HCT116 (cell line): ENCODE results near the gene ENPP3. TPM values are rescaled to one million over a fixed set of nuclear protein-coding genes. Genes with fewer than 3 reads are reported as not detected.
A peak's percentile ranks its signal among the peaks of the same experiment; 100 is the strongest.

Experiments used
- ATAC-seq: fragments of 200-7000 bp; cut with Tn5 transposase; 2 replicates; pipeline ENCODE4 v1.9.1; 2020; ENCODE audit warnings: mild to moderate bottlenecking, moderate library complexity
- BruUV-seq: library from RNA; stranded (reverse); fragments of 400-500 nt; replicated peaks from 2 replicates; lab custom pipeline; 2021; lab: Mats Ljungman, UMichigan
- CTCF ChIA-PET: fragments of 300-600 bp; sonication (Branson Sonifier 250); formaldehyde crosslinking; loops from one replicate; lab custom pipeline; 2021; ENCODE audit warnings: antibody characterized with exemption; lab: Charles Lee
- POLR2A ChIA-PET: fragments of 300-600, 350-600 bp; sonication (Branson Sonifier 250); formaldehyde crosslinking; loops from one replicate; lab custom pipeline; 2021; ENCODE audit warnings: antibody characterized with exemption; lab: Charles Lee
- RAD21 ChIA-PET, 2 experiments: fragments of 300-600 bp; sonication (Branson Sonifier 250); formaldehyde crosslinking; loops; one replicate each; lab custom pipeline; 2023; ENCODE audit warnings: low total read pairs in 2 of 2; ENCODE audit not compliant: uncharacterized antibody in 2 of 2, unreplicated experiment in 2 of 2, low non-redundant PET in 1 of 2; lab: Charles Lee
- DNase-seq: peaks from one replicate; pipeline ENCODE4 v3.0.0-alpha.2; 2010; ENCODE audit warnings: low read depth, low spot score
- H2AFZ ChIP-seq: fragments of 200-600 bp; shearing (Covaris generic), sonication (generic); 2 replicates; pipeline ENCODE4 v1.6.1; 2017; ENCODE audit warnings: low read depth, mixed run types, mixed read lengths, antibody characterized with exemption, low read length; ENCODE audit not compliant: poor library complexity, severe bottlenecking
- H3K27ac ChIP-seq: 2 replicates; pipeline ENCODE4 v1.5.1; 2012; ENCODE audit warnings: low read depth, low read length
- H3K27me3 ChIP-seq: fragments of 200-600 bp; sonication (generic); 2 replicates; pipeline ENCODE4 v1.6.1; 2016; ENCODE audit warnings: mixed run types, low read length, mixed read lengths; ENCODE audit not compliant: insufficient read depth
- H3K36me3 ChIP-seq, 2 experiments: fragments of 200-500 bp in 1 of 2; fragments of 200-600 bp in 1 of 2; sonication (Bioruptor generic) in 1 of 2; sonication (generic) in 1 of 2; 2 replicates each; pipeline versions ENCODE4 v1.5.1 to v1.6.1; 2014 to 2016; ENCODE audit warnings: low read length in 2 of 2, inconsistent platforms in 1 of 2, mixed read lengths in 1 of 2, mixed run types in 1 of 2; ENCODE audit not compliant: insufficient read depth in 2 of 2, control insufficient read depth in 1 of 2
- H3K4me1 ChIP-seq, 2 experiments: fragments of 200-600 bp in 1 of 2; sonication (generic) in 1 of 2; 2 replicates each; pipeline versions ENCODE4 v1.5.1 to v1.6.1; 2012 to 2017; ENCODE audit warnings: low read length in 2 of 2, inconsistent platforms in 1 of 2, mild to moderate bottlenecking in 1 of 2, mixed read lengths in 1 of 2, mixed run types in 1 of 2, moderate library complexity in 1 of 2; ENCODE audit not compliant: insufficient read depth in 2 of 2, control insufficient read depth in 1 of 2
- H3K4me2 ChIP-seq: fragments of 200-600 bp; sonication (generic); 2 replicates; pipeline ENCODE4 v1.6.1; 2017; ENCODE audit warnings: mixed run types, low read length, mixed read lengths
- H3K4me3 ChIP-seq, 2 experiments: fragments of 200-600 bp in 1 of 2; sonication (generic) in 1 of 2; replicated peaks in 1 of 2; 2 replicates each; pipeline ENCODE4 v1.5.1; 2011 to 2016; ENCODE audit warnings: low read length in 2 of 2, control low read depth in 1 of 2, low read depth in 1 of 2, mild to moderate bottlenecking in 1 of 2, mixed read lengths in 1 of 2, mixed run types in 1 of 2
- H3K79me2 ChIP-seq: fragments of 200-600 bp; sonication (generic); 2 replicates; pipeline ENCODE4 v1.6.1; 2017; ENCODE audit warnings: mild to moderate bottlenecking, mixed run types, low read length, moderate library complexity, mixed read lengths; ENCODE audit not compliant: insufficient read depth
- H3K9ac ChIP-seq: fragments of 200-600 bp; sonication (generic); 2 replicates; pipeline ENCODE4 v1.6.1; 2016; ENCODE audit warnings: low read length, mixed read lengths
- H3K9me2 ChIP-seq: fragments of 200-600 bp; sonication (generic), shearing (Covaris generic); 2 replicates; pipeline ENCODE4 v1.6.1; 2017; ENCODE audit warnings: mixed run types, mild to moderate bottlenecking, moderate library complexity; ENCODE audit not compliant: insufficient read depth
- H3K9me3 ChIP-seq, 2 experiments: fragments of 200-500 bp in 1 of 2; fragments of 200-600 bp in 1 of 2; sonication (Bioruptor generic) in 1 of 2; sonication (generic) in 1 of 2; 2 replicates each; pipeline ENCODE4 v1.6.1; 2014 to 2017; ENCODE audit warnings: low read length in 2 of 2, mixed read lengths in 2 of 2, inconsistent platforms in 1 of 2, low read depth in 1 of 2, mild to moderate bottlenecking in 1 of 2, mixed run types in 1 of 2, moderate library complexity in 1 of 2; ENCODE audit not compliant: control insufficient read depth in 1 of 2, insufficient read depth in 1 of 2
- H4K20me1 ChIP-seq: fragments of 200-600 bp; sonication (generic), shearing (Covaris generic); 2 replicates; pipeline ENCODE4 v1.6.1; 2017; ENCODE audit warnings: mixed run types, mild to moderate bottlenecking, moderate library complexity; ENCODE audit not compliant: insufficient read depth
- ATF3 ChIP-seq: IDR thresholded peaks from 2 replicates; pipeline ENCODE4 v1.6.1; 2012
- CBX3 ChIP-seq: IDR thresholded peaks from 2 replicates; pipeline ENCODE4 v1.6.1; 2012; ENCODE audit warnings: low read depth
- CEBPB ChIP-seq: IDR thresholded peaks from 2 replicates; pipeline ENCODE4 v1.6.1; 2012; ENCODE audit warnings: low read depth
- CTCF ChIP-seq, 3 experiments: fragments of 200-600 bp in 1 of 3; sonication (generic) in 1 of 3; IDR thresholded peaks in 2 of 3; conservative IDR thresholded peaks in 1 of 3; 2 replicates each; pipeline ENCODE4 v1.5.1; 2012 to 2017; ENCODE audit warnings: low read depth in 2 of 3, low read length in 2 of 3, antibody characterized with exemption in 1 of 3, borderline replicate concordance in 1 of 3, control low read depth in 1 of 3, mild to moderate bottlenecking in 1 of 3, mixed read lengths in 1 of 3, mixed run types in 1 of 3, moderate library complexity in 1 of 3; ENCODE audit not compliant: insufficient read depth in 1 of 3
- EGR1 ChIP-seq: IDR thresholded peaks from 2 replicates; pipeline ENCODE4 v1.6.1; 2012; ENCODE audit warnings: low read depth
- EZH2 ChIP-seq: fragments of 200-600 bp; sonication (generic); IDR thresholded peaks from 2 replicates; pipeline ENCODE4 v1.6.1; 2017; ENCODE audit warnings: antibody characterized with exemption, mixed run types
- FOSL1 ChIP-seq: IDR thresholded peaks from 2 replicates; pipeline ENCODE4 v1.6.1; 2012; ENCODE audit warnings: low read depth
- MAX ChIP-seq: IDR thresholded peaks from 2 replicates; pipeline ENCODE4 v1.6.1; 2012
- POLR2A ChIP-seq: IDR thresholded peaks from 2 replicates; pipeline ENCODE4 v1.7.0; 2011; ENCODE audit warnings: borderline replicate concordance; ENCODE audit not compliant: insufficient read depth, insufficient read length; ENCODE audit errors: extremely low read depth
- POLR2AphosphoS5 ChIP-seq: IDR thresholded peaks from 2 replicates; pipeline ENCODE4 v1.6.1; 2011; ENCODE audit warnings: mild to moderate bottlenecking, low read depth, low read length, moderate library complexity
- SIN3A ChIP-seq: IDR thresholded peaks from 2 replicates; pipeline ENCODE4 v1.6.1; 2012; ENCODE audit warnings: low read depth
- SP1 ChIP-seq: IDR thresholded peaks from 2 replicates; pipeline ENCODE4 v1.6.1; 2012; ENCODE audit warnings: low read depth
- YY1 ChIP-seq: IDR thresholded peaks from 2 replicates; pipeline ENCODE4 v1.6.1; 2011; ENCODE audit warnings: low read length, low read depth, moderate library complexity, mild to moderate bottlenecking; ENCODE audit not compliant: insufficient replicate concordance; ENCODE audit errors: extremely low read depth
- ZFX ChIP-seq: fragments of 450-650 bp; IDR thresholded peaks from 2 replicates; pipeline ENCODE4 v1.6.1; 2017
- ZNF274 ChIP-seq: fragments of 200-500 bp; sonication (Bioruptor generic); IDR thresholded peaks from 2 replicates; pipeline ENCODE4 v1.6.1; 2014; ENCODE audit warnings: mild to moderate bottlenecking, low read depth, low read length, inconsistent platforms
- intact Hi-C: fragments of 100-400 bp; cut with micrococcal nuclease; formaldehyde crosslinking; loops from 2 replicates; pipeline ENCODE4 v1.10.0; 2022
- total RNA-seq: library from RNA; stranded (reverse); gene quantifications from one replicate; pipeline ENCODE4 v1.2.1, GENCODE V29; 2021; ENCODE audit not compliant: unreplicated experiment

ENPP3 gene
- total RNA-seq, 1 experiment from 2014 or later: 0.15 TPM

- BruUV-seq: no TSS peak
- RAD21 ChIA-PET: interaction anchor here in 1 of 2 experiments (0.6 kb wide), 1 partner anchor 712 kb away, joined by 6 read pairs; no protein-coding TSS in a partner anchor
- H3K4me2 ChIP-seq: no peak overlapping the region
- no peak overlapping the region for H3K9ac ChIP-seq
- intact Hi-C loops: no loop called here
- H3K27me3 ChIP-seq: no peaks in the 10 kb centered on the region
- H3K4me3 ChIP-seq: no peak overlapping the region
- ATAC-seq (peak; percentile 64; the same call in 1 of the 2 replicates), DNase-seq (no peak)
- no peaks in the 10 kb centered on the region for H3K9me3 ChIP-seq
- CTCF ChIA-PET: interaction anchor here (0.7 kb wide), 1 partner anchor 10 kb away, joined by 5 read pairs; no protein-coding TSS in a partner anchor
- no peaks in the 10 kb centered on the region for H3K9me2 ChIP-seq
- no peaks in the 10 kb centered on the region for H4K20me1 ChIP-seq
- POLR2A ChIA-PET: no interaction called here
- no peaks in the 10 kb centered on the region for H3K4me1 ChIP-seq
- H3K36me3 ChIP-seq: peaks cover 21 to 42% of the 10 kb centered on the region in 2 experiments
- peak in 2 of 3 experiments; percentile 40 to 52; a peak in 3 of 6 replicates for TF ChIP-seq CTCF (IDR thresholded peaks at IDR 0.05 in 2 of 3, conservative IDR thresholded peaks at IDR 0.05 in 1 of 3; ENCODE audit: borderline replicate concordance in 1 of 3, insufficient read depth in 1 of 3, low read depth in 2 of 3, low read length in 2 of 3)
- TF ChIP-seq ATF3: no peak
- no peak overlapping the region for H3K27ac ChIP-seq
- H2AFZ ChIP-seq: no peak overlapping the region
- no peaks in the 10 kb centered on the region for H3K79me2 ChIP-seq
These were observed 39.7 kb upstream of the ENPP3 start for GRCh38 chr6:131597446-131597845.

GRCh38 chr6:131600716-131601115 is 36.4 kb upstream of the ENPP3 start:
- ChIA-PET RAD21 (no interaction called here), CTCF (no interaction called here), POLR2A (no interaction called here)
- Histone ChIP-seq H3K9me2 (no peaks in the 10 kb centered on the region), H3K27me3 (no peaks in the 10 kb centered on the region), H3K79me2 (no peaks in the 10 kb centered on the region), H2AFZ (no peak overlapping the region), H4K20me1 (no peaks in the 10 kb centered on the region), H3K4me2 (no peak overlapping the region), H3K27ac (no peak overlapping the region), H3K4me1 (no peaks in the 10 kb centered on the region), H3K9me3 (no peaks in the 10 kb centered on the region), H3K4me3 (no peak overlapping the region), H3K9ac (no peak overlapping the region), H3K36me3 (peaks cover 22 to 45% of the 10 kb centered on the region in 2 experiments)
- no TSS peak for BruUV-seq
- DNase-seq: no peak
- TF ChIP-seq ZFX: no peak
- TF ChIP-seq CTCF (IDR thresholded peaks at IDR 0.05 in 2 of 3, conservative IDR thresholded peaks at IDR 0.05 in 1 of 3; ENCODE audit: borderline replicate concordance in 1 of 3, insufficient read depth in 1 of 3, low read depth in 2 of 3, low read length in 2 of 3): no peak
- TF ChIP-seq MAX: no peak
- no peak for TF ChIP-seq SIN3A
- no peak for TF ChIP-seq CBX3
- no peak for TF ChIP-seq ZNF274
- no peak for TF ChIP-seq YY1
- no peak for TF ChIP-seq POLR2A
- no peak for TF ChIP-seq CEBPB
- TF ChIP-seq ATF3: no peak
- TF ChIP-seq SP1: no peak
- no peak for TF ChIP-seq POLR2AphosphoS5
- TF ChIP-seq EGR1: no peak
- TF ChIP-seq EZH2: no peak
- TF ChIP-seq FOSL1: no peak
- intact Hi-C loops: no loop called here
- no peak for ATAC-seq
